BLaER1 treated with 17β-estradiol and CSF1 and Interleukin-3, amounts not matched to agents 10 nM and 100 nM (cell line): ENCODE results near the gene CDH4.
A peak's percentile ranks its signal among the peaks of the same experiment; 100 is the strongest.

ENCODE experiments used
- H3K27ac ChIP-seq, 11 experiments: shearing (Covaris generic); formaldehyde crosslinking; 2 replicates each; pipeline ENCODE4 v1.8.1; 2022
- H3K27me3 ChIP-seq, 11 experiments: shearing (Covaris generic); formaldehyde crosslinking; 2 replicates each; pipeline ENCODE4 v1.8.1; 2022
- H3K36me3 ChIP-seq, 11 experiments: shearing (Covaris generic); formaldehyde crosslinking; 2 replicates each; pipeline ENCODE4 v1.8.1; 2022
- H3K4me1 ChIP-seq, 10 experiments: shearing (Covaris generic); formaldehyde crosslinking; 2 replicates each; pipeline ENCODE4 v1.8.1; 2022
- H3K4me2 ChIP-seq, 11 experiments: shearing (Covaris generic); formaldehyde crosslinking; 2 replicates each; pipeline ENCODE4 v1.8.1; 2022
- H3K4me3 ChIP-seq, 10 experiments: shearing (Covaris generic); formaldehyde crosslinking; 2 replicates each; pipeline ENCODE4 v1.8.1; 2022
- H3K9ac ChIP-seq, 11 experiments: shearing (Covaris generic); formaldehyde crosslinking; 2 replicates each; pipeline ENCODE4 v1.8.1; 2022
- H3K9me3 ChIP-seq, 11 experiments: shearing (Covaris generic); formaldehyde crosslinking; replicated peaks in 1 of 11; 2 replicates each; pipeline ENCODE4 v1.8.1; 2022
- H4K20me1 ChIP-seq, 11 experiments: shearing (Covaris generic); formaldehyde crosslinking; 2 replicates each; pipeline ENCODE4 v1.8.1; 2022
- Cebpa-rat ChIP-seq, 11 experiments: shearing (Covaris generic); IDR thresholded peaks; 2 replicates each; pipeline ENCODE4 v1.8.1; 2022

The CDH4 gene

GRCh38 chr20:61754976-61755778 lies 503.1 kb downstream of the CDH4 start:
- Histone ChIP-seq H3K9ac (peak overlapping the region in 2 of 11 experiments; percentile 71 to 73; a peak in 3 of 22 replicates), H3K9me3 (peaks cover 15 to 21% (median 17%) of the 10 kb centered on the region in 11 experiments), H3K4me3 (peak overlapping the region in 3 of 10 experiments; percentile 47 to 64 (median 60); a peak in 6 of 20 replicates), H3K4me1 (peaks cover 45 to 70% (median 54%) of the 10 kb centered on the region in 10 experiments), H4K20me1 (peaks cover 0 to 34% (median 11%) of the 10 kb centered on the region in 11 experiments; a peak in 12 of 22 replicates), H3K27me3 (no peaks in the 10 kb centered on the region), H3K4me2 (peak overlapping the region; percentile 80 to 94 (median 89)), H3K27ac (no peak overlapping the region; a peak in 2 of 22 replicates), H3K36me3 (peaks cover 0 to 14% (median 0%) of the 10 kb centered on the region in 11 experiments; a peak in 3 of 22 replicates)
- no peak for TF ChIP-seq Cebpa-rat (IDR thresholded peaks at IDR 0.05)

GRCh38 chr20:61755971-61756845 lies 504.1 kb downstream of the CDH4 start:
- no peak overlapping the region for H3K4me3 ChIP-seq
- H4K20me1 ChIP-seq: peaks cover 0 to 34% (median 11%) of the 10 kb centered on the region in 11 experiments; a peak in 12 of 22 replicates
- TF ChIP-seq Cebpa-rat (IDR thresholded peaks at IDR 0.05): no peak
- peaks cover 0 to 9% (median 0%) of the 10 kb centered on the region in 11 experiments; a peak in 2 of 22 replicates for H3K36me3 ChIP-seq
- peaks cover 45 to 72% (median 54%) of the 10 kb centered on the region in 10 experiments for H3K4me1 ChIP-seq
- peak overlapping the region in 8 of 11 experiments; percentile 82 to 94 (median 90); a peak in 9 of 22 replicates for H3K4me2 ChIP-seq
- no peak overlapping the region for H3K27ac ChIP-seq
- H3K9me3 ChIP-seq: peaks cover 5 to 10% (median 7%) of the 10 kb centered on the region in 11 experiments; a peak in 21 of 22 replicates
- H3K9ac ChIP-seq: no peak overlapping the region
- H3K27me3 ChIP-seq: no peaks in the 10 kb centered on the region

GRCh38 chr20:61756966-61757677 lies 505.1 kb downstream of the CDH4 start:
- Histone ChIP-seq H3K4me1 (peaks cover 45 to 65% (median 53%) of the 10 kb centered on the region in 10 experiments), H3K4me3 (no peak overlapping the region), H3K9me3 (peaks cover 0 to 1% (median 0%) of the 10 kb centered on the region in 11 experiments; a peak in 3 of 22 replicates), H3K36me3 (peaks cover 0 to 7% (median 0%) of the 10 kb centered on the region in 11 experiments; a peak in 1 of 22 replicates), H3K4me2 (peak overlapping the region in 7 of 11 experiments; percentile 12 to 59 (median 41); a peak in 8 of 22 replicates), H3K27ac (no peak overlapping the region), H4K20me1 (peaks cover 0 to 34% (median 10%) of the 10 kb centered on the region in 11 experiments; a peak in 12 of 22 replicates), H3K27me3 (no peaks in the 10 kb centered on the region), H3K9ac (no peak overlapping the region)
- TF ChIP-seq Cebpa-rat (IDR thresholded peaks at IDR 0.05): no peak

- no peaks in the 10 kb centered on the region for H3K27me3 ChIP-seq
Measured at GRCh38 chr20:61757678-61758563, 505.9 kb downstream of the CDH4 start.

GRCh38 chr20:61758564-61759200 lies 506.6 kb downstream of the CDH4 start:
- Histone ChIP-seq H3K9ac (no peak overlapping the region), H3K27me3 (no peaks in the 10 kb centered on the region), H3K4me3 (no peak overlapping the region), H3K4me1 (peaks cover 32 to 50% (median 41%) of the 10 kb centered on the region in 10 experiments), H3K36me3 (no peaks in the 10 kb centered on the region), H3K4me2 (peak overlapping the region; percentile 17 to 59 (median 46); a peak in 18 of 22 replicates), H3K27ac (no peak overlapping the region), H4K20me1 (peaks cover 0 to 26% (median 8%) of the 10 kb centered on the region in 11 experiments; a peak in 11 of 22 replicates), H3K9me3 (no peaks in the 10 kb centered on the region)
- TF ChIP-seq Cebpa-rat (IDR thresholded peaks at IDR 0.05): no peak

More at GRCh38 chr20:61757678-61758563, 505.9 kb downstream of the CDH4 start:
- Histone ChIP-seq H3K4me1 (peaks cover 40 to 57% (median 49%) of the 10 kb centered on the region in 10 experiments), H3K9ac (no peak overlapping the region), H3K4me3 (no peak overlapping the region), H4K20me1 (peaks cover 0 to 34% (median 10%) of the 10 kb centered on the region in 11 experiments; a peak in 12 of 22 replicates), H3K27ac (no peak overlapping the region), H3K9me3 (no peaks in the 10 kb centered on the region), H3K4me2 (peak overlapping the region; percentile 17 to 59 (median 46); a peak in 21 of 22 replicates), H3K36me3 (no peaks in the 10 kb centered on the region)
- TF ChIP-seq Cebpa-rat (IDR thresholded peaks at IDR 0.05): no peak

GRCh38 chr20:61759286-61760065 lies 507.4 kb downstream of the CDH4 start:
- no peak for TF ChIP-seq Cebpa-rat (IDR thresholded peaks at IDR 0.05)
- H3K4me3 ChIP-seq: no peak overlapping the region
- no peak overlapping the region for H3K4me2 ChIP-seq
- no peak overlapping the region for H3K27ac ChIP-seq
- no peaks in the 10 kb centered on the region for H3K9me3 ChIP-seq
- H4K20me1 ChIP-seq: peaks cover 0 to 18% (median under 1%) of the 10 kb centered on the region in 11 experiments; a peak in 9 of 22 replicates
- no peak overlapping the region for H3K9ac ChIP-seq
- H3K36me3 ChIP-seq: no peaks in the 10 kb centered on the region
- H3K4me1 ChIP-seq: peaks cover 24 to 48% (median 33%) of the 10 kb centered on the region in 10 experiments
- H3K27me3 ChIP-seq: no peaks in the 10 kb centered on the region
